IgD-negative memory B cell (primary cell): ENCODE data around the gene HDLBP. TPM values are rescaled to one million over a fixed set of nuclear protein-coding genes. Genes with fewer than 3 reads are reported as not detected.
A peak's percentile ranks its signal among the peaks of the same experiment; 100 is the strongest.
"Not testable (repeated sequence)": the region's sequence is repeated elsewhere in the genome, so short reads cannot be mapped to it uniquely, and the experiment has no call there.

Source experiments
- H3K27ac Mint-ChIP-seq, 3 donors: one replicate each; pipeline ENCODE4 v1.8.0; 2020 to 2022; ENCODE audit warnings: mild to moderate bottlenecking in 3 of 3, mixed read lengths in 3 of 3, moderate library complexity in 1 of 3
- H3K27me3 Mint-ChIP-seq: one replicate; pipeline ENCODE4 v1.8.0; 2021; ENCODE audit warnings: mixed read lengths
- H3K36me3 Mint-ChIP-seq: one replicate; pipeline ENCODE4 v1.8.0; 2020; ENCODE audit warnings: mild to moderate bottlenecking, mixed read lengths
- H3K4me1 Mint-ChIP-seq, 3 donors: one replicate each; pipeline ENCODE4 v1.8.0; 2020 to 2022; ENCODE audit warnings: mixed read lengths in 3 of 3, mild to moderate bottlenecking in 1 of 3
- H3K4me3 Mint-ChIP-seq, 4 donors: one replicate each; pipeline ENCODE4 v1.8.0; 2020 to 2022; ENCODE audit warnings: mild to moderate bottlenecking in 4 of 4, mixed read lengths in 4 of 4, moderate library complexity in 3 of 4
- H3K9me3 Mint-ChIP-seq, 3 donors: one replicate each; pipeline ENCODE4 v1.8.0; 2020 to 2021; ENCODE audit warnings: mixed read lengths in 3 of 3, mild to moderate bottlenecking in 1 of 3
- polyA plus RNA-seq: library from polyadenylated mRNA; unstranded; fragments of 300-500 nt; fragmentation: Illumina TruSeq; gene quantifications from one replicate; pipeline ENCODE4 v1.2.3, GENCODE V29; 2021

The HDLBP gene
- polyA plus RNA-seq, 1 donor from 2014 or later = 55.3 TPM

- Mint-ChIP-seq H3K4me3 (no peak overlapping the region), H3K4me1 (peaks cover 45 to 60% (median 58%) of the 10 kb centered on the region in 3 donors), H3K27ac (no peak overlapping the region), H3K9me3 (no peaks in the 10 kb centered on the region), H3K36me3 (no peaks in the 10 kb centered on the region), H3K27me3 (no peaks in the 10 kb centered on the region)
Measured at GRCh38 chr2:241307055-241307454, 8.4 kb downstream of the HDLBP start.

- Mint-ChIP-seq H3K27me3 (no peaks in the 10 kb centered on the region), H3K4me1 (peaks cover 24 to 40% (median 33%) of the 10 kb centered on the region in 3 donors), H3K9me3 (no peaks in the 10 kb centered on the region), H3K4me3 (no peak overlapping the region), H3K27ac (no peak overlapping the region), H3K36me3 (no peaks in the 10 kb centered on the region)
Measured at GRCh38 chr2:241304039-241304670, 11.3 kb downstream of the HDLBP start.

- peaks cover 22 to 39% (median 34%) of the 10 kb centered on the region in 3 donors for H3K4me1 Mint-ChIP-seq
- no peaks in the 10 kb centered on the region for H3K36me3 Mint-ChIP-seq
- H3K27ac Mint-ChIP-seq = no peak overlapping the region
- H3K9me3 Mint-ChIP-seq = no peaks in the 10 kb centered on the region
- H3K4me3 Mint-ChIP-seq = no peak overlapping the region
- H3K27me3 Mint-ChIP-seq = no peaks in the 10 kb centered on the region
Measured at GRCh38 chr2:241302759-241303651, 12.5 kb downstream of the HDLBP start.

DNA sequence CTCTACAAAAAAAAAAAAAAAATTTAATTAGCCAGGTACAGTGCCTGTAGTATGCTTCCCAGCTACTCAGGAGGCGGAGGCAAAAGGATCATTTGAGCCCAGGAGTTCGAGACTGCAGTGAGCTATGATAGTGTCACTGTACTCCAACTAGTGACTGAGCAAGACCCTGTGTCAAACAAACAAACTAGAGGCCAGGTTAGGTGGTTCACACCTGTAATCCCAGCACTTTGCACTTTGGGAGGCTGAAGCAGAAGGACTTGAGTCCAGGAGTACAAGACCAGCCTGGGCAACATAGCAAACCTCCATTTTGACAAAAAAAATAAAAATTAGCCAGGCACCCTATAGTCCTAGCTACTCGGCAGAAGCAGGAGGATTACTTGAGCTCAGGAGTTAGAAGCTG lies 13.4 kb downstream of the HDLBP start:
- Mint-ChIP-seq H3K9me3 (no peaks in the 10 kb centered on the region), H3K4me1 (peaks cover 21 to 39% (median 34%) of the 10 kb centered on the region in 3 donors), H3K4me3 (no peak overlapping the region), H3K27ac (no peak overlapping the region), H3K36me3 (no peaks in the 10 kb centered on the region), H3K27me3 (no peaks in the 10 kb centered on the region)

DNA sequence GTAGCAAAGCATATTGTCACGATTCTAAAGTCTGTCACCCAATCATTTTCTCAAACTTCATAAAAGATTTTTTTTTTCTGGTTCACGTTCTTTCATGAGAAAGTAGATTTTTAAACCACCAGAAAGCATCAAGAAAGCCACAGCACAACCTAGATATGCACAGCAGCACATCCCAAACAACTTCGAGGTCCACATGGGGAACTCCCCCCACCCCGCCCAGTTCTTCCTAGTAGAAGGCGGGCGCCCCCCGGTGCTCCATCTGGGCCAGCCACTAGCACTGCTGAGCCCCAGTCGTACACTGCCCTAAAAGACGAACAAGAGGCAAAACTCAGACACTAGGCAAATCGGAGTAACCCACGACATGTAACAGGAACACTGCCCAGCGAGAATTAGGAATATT lies 15.5 kb downstream of the HDLBP start:
- Mint-ChIP-seq H3K36me3 (no peaks in the 10 kb centered on the region), H3K27me3 (no peaks in the 10 kb centered on the region), H3K27ac (no peak overlapping the region), H3K4me3 (no peak overlapping the region), H3K4me1 (peaks cover 16 to 39% (median 32%) of the 10 kb centered on the region in 3 donors), H3K9me3 (no peaks in the 10 kb centered on the region)

DNA sequence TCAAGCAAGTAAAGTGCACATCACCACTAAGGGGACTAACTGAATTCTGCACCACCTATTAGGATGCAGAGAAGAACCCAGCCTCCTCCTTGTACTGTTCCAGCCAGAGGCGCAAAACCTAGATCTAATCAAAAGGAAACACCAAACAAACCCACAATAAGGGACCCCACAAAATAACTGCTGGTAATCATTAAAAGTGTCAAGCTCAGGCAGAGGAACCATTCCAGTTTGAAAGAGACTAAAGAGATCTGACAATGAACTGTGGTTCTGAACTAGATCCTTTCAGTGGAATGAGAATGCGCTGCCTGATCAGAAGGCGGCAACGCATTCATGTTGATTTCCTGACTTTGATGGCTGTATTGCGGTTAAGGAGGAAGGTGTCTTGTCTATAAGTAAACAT lies 16.8 kb downstream of the HDLBP start:
- Mint-ChIP-seq H3K4me3 (no peak overlapping the region), H3K27ac (no peak overlapping the region), H3K36me3 (no peaks in the 10 kb centered on the region), H3K27me3 (no peaks in the 10 kb centered on the region), H3K4me1 (peaks cover 14 to 29% (median 20%) of the 10 kb centered on the region in 3 donors), H3K9me3 (no peaks in the 10 kb centered on the region)

DNA sequence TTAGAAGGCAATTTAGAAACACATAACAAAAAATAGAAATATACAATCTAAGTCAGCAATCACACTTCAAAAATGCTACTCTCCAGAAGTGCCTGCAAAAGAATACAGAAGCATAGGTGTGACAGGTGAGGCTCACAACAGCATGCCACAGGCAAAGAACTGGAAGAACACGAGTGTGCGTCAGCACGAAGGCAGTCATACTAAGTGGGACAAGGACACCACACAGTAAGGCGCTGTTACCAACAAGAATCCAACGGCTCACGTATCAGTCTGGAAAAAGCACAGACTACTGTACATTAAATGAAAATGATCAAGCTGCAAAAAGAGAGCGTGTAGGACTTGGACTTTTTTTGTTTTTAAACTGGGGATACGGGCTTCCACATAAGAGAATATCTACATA lies 18.7 kb downstream of the HDLBP start:
- Mint-ChIP-seq H3K27me3 (no peaks in the 10 kb centered on the region), H3K4me1 (peaks cover 5 to 27% (median 18%) of the 10 kb centered on the region in 3 donors), H3K9me3 (no peaks in the 10 kb centered on the region), H3K36me3 (no peaks in the 10 kb centered on the region), H3K27ac (no peak overlapping the region), H3K4me3 (no peak overlapping the region)

- H3K36me3 Mint-ChIP-seq = no peaks in the 10 kb centered on the region
- H3K9me3 Mint-ChIP-seq = no peaks in the 10 kb centered on the region
- no peak overlapping the region for H3K4me3 Mint-ChIP-seq
- H3K27me3 Mint-ChIP-seq = no peaks in the 10 kb centered on the region
- peaks cover 5 to 27% (median 24%) of the 10 kb centered on the region in 3 donors for H3K4me1 Mint-ChIP-seq
- no peak overlapping the region for H3K27ac Mint-ChIP-seq
Measured at GRCh38 chr2:241295326-241296095, 20.0 kb downstream of the HDLBP start.

DNA sequence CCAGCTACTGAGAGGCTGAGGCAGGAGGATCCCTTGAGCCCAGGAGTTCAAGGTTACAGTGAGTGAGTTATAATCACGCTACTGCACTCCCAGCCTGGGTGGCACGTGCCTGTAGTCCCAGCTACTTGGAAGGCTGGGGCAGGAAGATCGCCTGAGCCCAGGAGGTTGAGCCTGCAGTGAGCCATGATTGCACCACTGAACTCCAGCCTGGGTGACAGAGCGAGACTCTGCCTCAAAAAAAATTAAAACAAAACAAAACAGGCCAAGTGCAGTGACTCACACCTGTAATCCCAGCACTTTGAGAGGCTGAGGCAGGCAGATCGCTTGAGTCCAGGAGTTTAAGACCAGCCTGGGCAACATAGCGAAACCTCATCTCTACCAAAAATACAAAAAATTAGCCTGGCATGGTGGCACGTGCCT lies 22.1 kb downstream of the HDLBP start:
- not testable (repeated sequence) for H3K4me3 Mint-ChIP-seq, H3K36me3 Mint-ChIP-seq, H3K9me3 Mint-ChIP-seq, H3K27ac Mint-ChIP-seq, H3K27me3 Mint-ChIP-seq
- H3K4me1 Mint-ChIP-seq = peaks cover 7 to 29% (median 24%) of the 10 kb centered on the region in 3 donors

DNA sequence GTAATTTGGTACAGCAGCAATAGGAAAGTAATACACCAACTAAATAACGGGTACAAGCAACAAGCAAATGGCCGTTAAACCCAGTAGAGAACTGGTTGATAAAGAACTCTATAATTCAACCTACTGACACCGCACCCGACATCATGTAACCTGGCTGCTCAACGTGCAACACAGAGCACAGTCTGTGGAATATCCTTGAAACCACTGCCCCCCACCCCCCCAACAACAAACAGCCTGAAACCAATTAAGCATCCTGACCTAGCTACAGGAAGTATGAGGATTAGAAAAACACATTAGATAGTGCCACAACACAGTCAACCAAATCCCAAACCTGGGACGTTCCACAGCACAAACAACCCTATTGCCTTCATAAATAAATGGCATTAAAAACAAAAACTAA lies 23.5 kb downstream of the HDLBP start:
- peaks cover 7 to 32% (median 21%) of the 10 kb centered on the region in 3 donors for H3K4me1 Mint-ChIP-seq
- peak overlapping the region in 1 of 4 donors; percentile 74 for H3K4me3 Mint-ChIP-seq
- H3K9me3 Mint-ChIP-seq = no peaks in the 10 kb centered on the region
- H3K27ac Mint-ChIP-seq = no peak overlapping the region
- no peaks in the 10 kb centered on the region for H3K27me3 Mint-ChIP-seq
- no peaks in the 10 kb centered on the region for H3K36me3 Mint-ChIP-seq

GRCh38 chr2:241291153-241291552 lies 24.3 kb downstream of the HDLBP start:
- peaks cover 7 to 32% (median 15%) of the 10 kb centered on the region in 3 donors for H3K4me1 Mint-ChIP-seq
- H3K27me3 Mint-ChIP-seq = no peaks in the 10 kb centered on the region
- H3K4me3 Mint-ChIP-seq = no peak overlapping the region
- no peaks in the 10 kb centered on the region for H3K9me3 Mint-ChIP-seq
- no peak overlapping the region for H3K27ac Mint-ChIP-seq
- H3K36me3 Mint-ChIP-seq = no peaks in the 10 kb centered on the region

GRCh38 chr2:241289597-241289996 lies 25.9 kb downstream of the HDLBP start:
- Mint-ChIP-seq H3K4me1 (peaks cover 7 to 26% (median 15%) of the 10 kb centered on the region in 3 donors), H3K27ac (peak overlapping the region in 1 of 3 donors; percentile 11), H3K4me3 (no peak overlapping the region), H3K36me3 (no peaks in the 10 kb centered on the region), H3K9me3 (no peaks in the 10 kb centered on the region), H3K27me3 (no peaks in the 10 kb centered on the region)

DNA sequence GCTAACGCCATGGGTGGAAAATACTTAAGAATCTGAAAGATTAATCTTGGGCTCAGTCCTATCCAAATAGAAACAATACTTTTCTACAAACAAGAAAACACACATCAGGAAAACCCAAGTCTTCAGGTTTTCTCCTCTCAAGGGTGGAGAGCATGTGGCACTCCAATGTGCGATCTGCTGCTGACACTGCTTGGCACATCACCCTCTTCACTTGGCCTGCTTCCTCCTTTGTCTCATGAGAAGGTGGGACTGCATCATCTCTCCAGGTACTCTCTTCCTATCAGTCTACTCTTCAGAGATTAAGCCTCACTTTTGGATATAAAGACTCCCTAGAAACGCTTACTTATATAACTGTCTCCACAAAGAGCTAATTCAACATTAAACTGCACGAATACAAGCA lies 26.4 kb downstream of the HDLBP start:
- no peaks in the 10 kb centered on the region for H3K9me3 Mint-ChIP-seq
- H3K36me3 Mint-ChIP-seq = peaks cover 5% of the 10 kb centered on the region
- peaks cover 7 to 30% (median 17%) of the 10 kb centered on the region in 3 donors for H3K4me1 Mint-ChIP-seq
- no peak overlapping the region for H3K4me3 Mint-ChIP-seq
- peak overlapping the region in 1 of 3 donors; percentile 11 for H3K27ac Mint-ChIP-seq
- no peaks in the 10 kb centered on the region for H3K27me3 Mint-ChIP-seq

GRCh38 chr2:241288324-241288888 lies 27.1 kb downstream of the HDLBP start:
- Mint-ChIP-seq H3K36me3 (peaks cover 5% of the 10 kb centered on the region), H3K4me1 (peaks cover 7 to 34% (median 17%) of the 10 kb centered on the region in 3 donors), H3K27me3 (no peaks in the 10 kb centered on the region), H3K9me3 (no peaks in the 10 kb centered on the region), H3K4me3 (no peak overlapping the region), H3K27ac (no peak overlapping the region)
